ENCODE results near the gene SGIP1. TPM values are rescaled to one million over a fixed set of nuclear protein-coding genes. Genes with fewer than 3 reads are reported as not detected.
"Not testable (repeated sequence)": the region's sequence is repeated elsewhere in the genome, so short reads cannot be mapped to it uniquely, and the experiment has no call there.

SGIP1 gene
- polyA plus RNA-seq, 10 donors = 1.3 to 6.1 (median 2.0) TPM

GRCh38 chr1:66729523-66729922, 195.6 kb downstream of the SGIP1 start:
- no peak for DNase-seq

- no peak for DNase-seq
These were observed 196.5 kb downstream of the SGIP1 start for GRCh38 chr1:66730462-66730861.

GRCh38 chr1:66731170-66731865, 197.4 kb downstream of the SGIP1 start:
- no peak for DNase-seq

- DNase-seq = no peak
These were observed 198.6 kb downstream of the SGIP1 start for GRCh38 chr1:66732407-66733166.

GRCh38 chr1:66733348-66734017, 199.5 kb downstream of the SGIP1 start:
- no peak for DNase-seq

GRCh38 chr1:66734531-66734930, 200.6 kb downstream of the SGIP1 start:
- not testable (repeated sequence) for DNase-seq

GRCh38 chr1:66737836-66738235, 203.9 kb downstream of the SGIP1 start:
- DNase-seq = no peak

GRCh38 chr1:66739401-66740157, 205.6 kb downstream of the SGIP1 start:
- DNase-seq = no peak

GRCh38 chr1:66745451-66745850, 211.5 kb downstream of the SGIP1 start:
- no peak for DNase-seq

- DNase-seq = peak in 1 of 3 donors; percentile 40
These were observed 213.5 kb downstream of the SGIP1 start for GRCh38 chr1:66747501-66747900.

GRCh38 chr1:66750577-66750976, 216.6 kb downstream of the SGIP1 start:
- DNase-seq = no peak

GRCh38 chr1:66751160-66751559, 217.2 kb downstream of the SGIP1 start:
- no peak for DNase-seq

- peak in 2 of 3 donors; percentile 40 to 71 for DNase-seq
These were observed 218.1 kb downstream of the SGIP1 start, which contains the start of gene DYNLT5 for GRCh38 chr1:66752000-66752592. Gene DYNLT5, plus strand, starts transcription at chr1:66752459. Its CDS starts 2,200 bp downstream, at chr1:66754659.

- peak in 1 of 3 donors; percentile 11 for DNase-seq
These were observed 218.9 kb downstream of the SGIP1 start for GRCh38 chr1:66752671-66753371.

- DNase-seq = no peak
These were observed 223.8 kb downstream of the SGIP1 start for GRCh38 chr1:66757722-66758240.

GRCh38 chr1:66758241-66758755, 224.3 kb downstream of the SGIP1 start:
- DNase-seq = peak; percentile 33 to 56 (median 34)

GRCh38 chr1:66760506-66760905, 226.6 kb downstream of the SGIP1 start:
- DNase-seq = no peak

GRCh38 chr1:66761221-66761620, 227.3 kb downstream of the SGIP1 start:
- no peak for DNase-seq

- DNase-seq = peak; percentile 38 to 68 (median 58)
These were observed 231.1 kb downstream of the SGIP1 start for GRCh38 chr1:66764994-66765578.

GRCh38 chr1:66767626-66768025, 233.7 kb downstream of the SGIP1 start:
- DNase-seq = no peak

Measured in muscle of back (tissue), 11 donors.